NCI-H146 treated with DMSO at 0.1 percent for 48 hours (cell line): ENCODE data around the gene DLX3.

Experiments used
- DNase-seq: peaks from one replicate; lab custom pipeline; 2025; ENCODE audit not compliant: unreplicated experiment; lab: John Stamatoyannopoulos, UW

DLX3 gene

GRCh38 chr17:50024808-50025207 is 29.8 kb upstream of the DLX3 start:
- no peak for DNase-seq

DNA sequence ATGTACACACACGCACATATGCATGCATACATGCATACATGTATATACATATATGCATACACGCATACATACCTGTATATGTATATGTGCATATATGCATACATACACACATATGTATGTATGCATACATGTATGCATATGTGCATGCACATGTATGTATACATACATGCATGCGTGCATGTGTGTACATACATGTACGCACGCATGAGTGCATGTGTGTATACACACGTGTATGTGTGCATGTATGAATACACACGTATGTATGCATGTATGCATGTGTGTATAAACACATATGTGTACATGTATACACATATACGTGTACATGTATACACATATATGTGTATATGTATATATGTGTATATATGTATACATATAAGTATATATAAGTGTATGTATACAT is 28.5 kb upstream of the DLX3 start:
- DNase-seq, result no peak

- no peak for DNase-seq
Measured at GRCh38 chr17:50022463-50023130, 27.6 kb upstream of the DLX3 start.

GRCh38 chr17:50021681-50022370 is 26.8 kb upstream of the DLX3 start:
- DNase-seq, result no peak

DNA sequence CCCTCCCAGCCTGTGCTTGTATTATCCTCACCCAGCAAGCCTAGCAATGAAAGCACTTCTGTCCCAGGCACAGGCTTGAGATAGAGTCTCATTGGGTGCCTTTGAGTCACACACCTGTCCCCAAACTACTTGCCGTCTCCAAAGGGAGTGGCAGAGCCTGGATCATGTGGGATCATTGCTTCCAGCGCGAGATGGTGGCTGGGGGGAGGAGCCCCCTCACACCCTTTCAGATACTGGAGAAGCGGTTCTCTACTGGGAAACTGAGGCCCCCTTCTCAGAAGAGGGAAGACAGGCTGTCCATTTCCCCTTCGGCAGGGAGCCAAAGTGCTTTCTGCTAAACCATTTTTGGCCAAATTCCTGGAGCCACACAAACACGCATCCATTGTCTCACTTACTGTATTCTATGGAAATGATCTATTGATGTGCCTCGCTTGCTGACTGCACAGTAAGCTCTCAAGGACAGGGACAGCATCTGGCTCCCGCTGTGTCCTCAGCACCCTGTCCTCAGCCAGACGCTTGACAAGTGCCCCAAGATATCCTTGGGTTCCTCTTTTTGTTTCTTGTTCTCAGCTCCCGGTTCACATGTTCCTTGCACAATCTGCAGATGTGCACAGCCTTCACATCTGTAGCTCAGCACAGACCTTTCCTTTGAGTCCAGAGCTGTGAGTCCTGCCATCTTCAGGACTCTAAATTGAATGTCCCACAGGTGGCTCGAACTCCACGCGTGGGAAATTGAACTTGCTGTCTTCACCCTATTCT is 26.0 kb upstream of the DLX3 start:
- DNase-seq, result no peak

DNA sequence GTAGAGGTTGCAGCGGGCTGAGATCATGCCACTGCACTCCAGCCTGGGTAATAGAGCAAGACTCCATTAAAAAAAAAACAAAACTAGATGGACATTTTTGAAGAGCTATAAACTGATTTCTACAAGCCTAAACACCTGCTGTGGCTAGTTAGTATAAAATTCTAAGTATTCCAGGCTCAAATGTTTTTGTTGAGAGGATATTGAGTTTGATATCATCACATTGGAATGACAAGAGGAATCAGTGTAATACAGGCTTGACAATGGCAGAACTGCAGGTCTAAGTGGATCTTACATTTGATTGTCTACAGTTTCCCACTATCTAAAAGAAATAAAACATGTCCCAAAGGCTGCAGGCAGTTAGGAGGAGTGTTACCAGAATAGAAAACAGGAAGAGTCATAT is 23.9 kb upstream of the DLX3 start:
- DNase-seq, result no peak

- DNase-seq, result no peak
Measured at GRCh38 chr17:50015146-50015545, 20.1 kb upstream of the DLX3 start.

DNA sequence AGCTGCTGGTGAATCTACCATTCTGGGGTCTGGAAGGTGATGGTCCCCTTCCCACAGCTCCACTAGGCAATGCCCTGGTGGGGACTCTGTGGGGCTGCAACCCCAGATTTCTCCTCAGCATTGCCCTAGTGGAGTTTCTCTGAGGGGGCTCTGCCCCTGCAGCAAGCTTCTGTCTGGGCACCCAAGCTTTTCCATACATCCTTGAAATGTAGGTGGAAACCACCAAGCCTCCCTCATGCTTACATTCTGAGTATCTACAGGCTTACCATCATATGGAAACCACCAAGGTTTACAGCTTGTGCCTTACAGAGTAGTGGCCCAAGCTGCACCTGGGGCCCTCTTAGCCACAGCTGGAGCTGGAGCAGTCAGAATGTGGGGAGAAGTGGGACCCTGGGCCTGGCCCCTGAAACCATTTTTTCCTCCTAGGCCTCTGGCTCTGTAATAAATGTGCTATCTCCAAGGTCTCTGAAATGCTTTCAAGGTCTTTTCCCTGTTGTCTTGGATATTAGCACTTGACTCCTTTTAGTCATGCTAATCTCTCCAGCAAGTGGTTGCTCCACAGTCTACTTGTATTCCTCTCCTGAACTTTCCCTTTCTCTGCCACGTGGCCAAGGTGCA is 19.6 kb upstream of the DLX3 start:
- DNase-seq, result no peak

DNA sequence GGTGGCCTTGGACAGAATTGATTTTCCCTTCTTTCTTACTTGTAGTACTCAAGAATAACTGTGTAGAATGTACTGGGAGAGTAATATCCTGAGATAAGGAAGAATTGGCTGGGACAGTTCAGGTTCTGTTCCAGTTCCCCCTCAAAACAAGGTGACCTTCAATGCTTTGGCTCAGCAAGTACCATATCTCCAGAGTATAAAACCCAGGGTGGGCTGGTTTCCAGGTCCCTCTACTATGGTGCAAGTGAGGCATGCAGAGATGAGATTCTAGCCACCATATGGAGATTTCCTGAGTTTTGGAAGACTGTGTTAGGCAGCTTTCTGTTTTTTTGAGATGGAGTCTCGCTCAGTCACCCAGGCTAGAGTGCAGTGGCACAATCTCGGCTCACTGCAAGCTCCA is 18.1 kb upstream of the DLX3 start:
- DNase-seq, result no peak

GRCh38 chr17:50009282-50009681 is 14.3 kb upstream of the DLX3 start:
- DNase-seq, result no peak

GRCh38 chr17:50003911-50004310 is 8.9 kb upstream of the DLX3 start:
- DNase-seq, result no peak

DNA sequence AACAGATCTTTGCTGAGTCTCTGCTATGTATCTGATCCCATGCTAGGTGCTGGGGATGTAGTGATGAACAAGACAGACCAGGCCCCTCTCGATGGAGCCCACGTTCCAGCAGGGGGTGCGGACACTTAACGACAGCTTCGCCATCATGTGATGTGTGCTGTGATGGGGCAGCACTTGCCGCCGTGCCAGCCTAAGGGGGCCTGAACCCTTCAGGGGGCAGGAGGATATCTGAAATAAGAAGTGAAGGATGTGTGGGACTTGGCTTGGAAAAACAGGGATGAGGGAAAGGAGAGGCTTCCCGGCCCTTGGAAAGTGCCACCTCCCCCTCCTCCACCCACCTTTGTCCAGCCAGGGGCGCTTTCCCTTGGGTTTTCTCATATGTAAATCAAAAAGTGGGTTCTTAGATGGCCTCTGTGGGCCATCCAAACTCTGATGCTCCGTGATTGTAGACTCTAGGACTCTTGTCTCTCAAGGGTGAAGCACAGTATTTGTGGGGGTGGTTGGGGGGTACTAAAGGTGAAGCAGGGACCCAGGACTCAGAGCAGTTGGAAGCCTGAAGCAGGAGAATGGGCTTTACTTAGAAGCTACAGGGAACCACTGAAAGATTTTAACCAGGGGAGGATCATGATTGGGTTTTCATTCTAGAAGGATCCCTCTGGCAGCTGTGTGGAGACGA is 4.0 kb upstream of the DLX3 start:
- DNase-seq, result no peak

GRCh38 chr17:49997773-49998703 is 3.0 kb upstream of the DLX3 start:
- peak; percentile 71 for DNase-seq

DNA sequence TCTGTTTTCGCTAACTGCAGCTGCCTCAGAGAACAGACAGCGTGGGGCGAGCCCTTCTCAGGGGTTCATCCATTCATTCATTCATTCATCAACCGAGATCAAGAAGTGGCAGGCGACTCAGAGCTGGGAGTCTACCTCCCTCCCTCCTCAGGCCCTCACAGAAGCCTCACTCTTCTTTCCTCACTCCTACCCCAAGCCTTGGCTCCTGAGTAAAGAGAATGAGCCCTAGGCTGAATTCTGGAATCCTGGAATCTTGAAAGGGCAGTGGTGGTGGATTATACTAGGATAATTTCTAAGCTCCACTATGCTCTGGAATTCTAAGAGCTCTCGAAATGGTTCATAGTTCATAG is 2.3 kb upstream of the DLX3 start:
- DNase-seq, result no peak

DNA sequence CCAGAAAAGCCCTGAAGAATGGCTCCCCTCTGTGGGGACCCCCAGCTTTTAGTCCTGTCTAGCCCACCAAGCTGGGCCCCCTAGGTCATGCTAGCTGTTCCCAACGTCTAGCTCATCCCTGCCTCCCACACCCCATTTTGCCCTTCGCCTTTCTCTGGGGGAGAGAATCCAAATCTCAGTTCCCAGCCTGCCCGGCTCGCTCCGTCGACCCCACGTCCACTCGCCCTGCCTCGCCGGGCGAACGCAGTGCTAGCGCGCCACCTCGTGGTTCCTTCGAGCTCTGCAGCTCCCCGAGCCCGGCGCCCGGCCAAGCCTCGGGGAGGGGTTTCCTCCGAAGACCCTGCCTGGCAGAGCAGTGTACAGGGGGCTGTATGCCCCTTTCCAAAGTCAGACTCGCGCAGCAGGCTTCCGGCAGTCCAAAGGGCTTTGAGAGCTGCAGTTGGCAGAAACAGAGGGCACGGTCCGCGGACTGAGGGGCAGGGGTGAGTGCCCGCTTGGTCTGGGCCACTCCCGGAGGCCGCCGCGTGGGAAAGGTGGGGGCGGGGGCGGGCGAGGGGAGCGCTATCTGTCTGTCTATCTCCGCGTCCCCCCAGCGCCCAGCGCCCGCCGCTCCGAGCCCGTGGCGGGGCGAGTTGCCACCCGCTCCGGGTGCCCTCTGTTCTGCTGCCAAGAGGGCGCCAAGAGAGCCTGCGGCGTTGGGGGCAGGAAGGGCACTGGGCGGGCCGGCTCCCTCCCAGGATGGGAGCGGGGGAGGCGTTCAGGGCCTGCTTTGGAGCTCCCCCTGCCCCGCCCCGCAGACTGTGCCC is 1.7 kb upstream of the DLX3 start:
- no peak for DNase-seq

GRCh38 chr17:49996121-49996494 is 1.1 kb upstream of the DLX3 start:
- DNase-seq, result no peak

DNA sequence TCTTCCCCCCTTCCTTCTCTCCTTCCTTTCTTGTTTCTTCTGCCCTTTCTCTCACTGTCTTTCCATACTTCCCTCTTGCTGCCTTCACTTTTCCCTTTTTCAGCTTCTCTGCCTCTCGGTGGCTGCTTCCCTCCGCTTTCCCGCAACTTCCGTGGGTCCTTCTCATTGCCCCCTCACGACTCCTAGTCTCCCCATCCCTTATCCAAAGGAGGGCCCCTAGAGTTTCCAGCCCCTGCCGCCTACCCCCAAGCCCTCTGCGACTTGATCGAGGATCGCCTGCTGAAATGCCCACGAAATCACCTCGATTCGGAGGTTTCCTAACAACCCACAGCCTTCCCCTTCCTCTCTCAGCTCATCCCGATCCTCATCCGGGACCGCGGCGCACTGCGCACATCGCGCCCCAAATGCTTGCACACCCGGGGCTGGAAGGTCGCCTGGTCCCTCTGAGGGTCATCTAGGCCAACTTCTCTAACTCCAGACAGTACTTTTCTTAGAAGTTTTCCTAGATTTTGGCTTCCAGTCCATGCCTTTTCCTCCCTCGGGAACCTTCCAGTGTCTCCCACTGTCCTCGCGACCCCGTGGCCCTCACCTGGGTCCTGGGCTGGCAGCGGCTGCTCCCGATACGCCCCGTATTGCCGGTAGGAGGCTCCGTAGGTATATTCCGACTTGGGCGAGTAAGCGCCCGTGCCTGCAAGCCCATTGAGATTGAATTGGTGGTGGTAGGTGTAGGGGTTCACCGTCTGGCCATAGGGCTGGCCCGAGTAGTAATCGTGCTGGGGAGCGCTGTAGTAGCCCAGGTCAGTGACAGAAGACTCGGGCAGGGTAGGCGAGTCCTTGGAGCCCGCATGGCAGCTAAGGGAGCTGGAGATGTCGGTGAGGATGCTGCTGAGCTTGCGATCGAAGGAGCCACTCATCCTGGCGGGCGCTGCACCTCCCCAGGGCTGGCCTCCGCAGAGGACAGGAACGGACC is 654 bp downstream of the DLX3 start:
- no peak for DNase-seq

GRCh38 chr17:49993423-49994060 is 1.5 kb downstream of the DLX3 start:
- DNase-seq, result no peak
